HepG2 (cell line): ENCODE measurements around the gene FAM83C. TPM values are rescaled to one million over a fixed set of nuclear protein-coding genes. Genes with fewer than 3 reads are reported as not detected.

Experiments
- BATF2 ChIP-seq: sonication (generic); formaldehyde crosslinking; IDR thresholded peaks from 2 replicates; pipeline ENCODE4 v1.8.0; 2022; ENCODE audit warnings: mild to moderate bottlenecking, missing genetic modification reagents, moderate library complexity
- BORCS8-MEF2B ChIP-seq: sonication (generic); formaldehyde crosslinking; IDR thresholded peaks from 2 replicates; pipeline ENCODE4 v1.8.0; 2022; ENCODE audit warnings: mild to moderate bottlenecking, missing genetic modification reagents
- HNRNPLL ChIP-seq: fragments of 200-400 bp; formaldehyde crosslinking; IDR thresholded peaks from 2 replicates; pipeline ENCODE4 v1.6.1; 2017; ENCODE audit warnings: mild to moderate bottlenecking, low read depth, low read length; ENCODE audit not compliant: poor library complexity, severe bottlenecking
- MEF2D ChIP-seq: sonication (generic); formaldehyde crosslinking; IDR thresholded peaks from 2 replicates; pipeline ENCODE4 v1.5.1; 2020; ENCODE audit warnings: mild to moderate bottlenecking, missing genetic modification reagents
- NCOA5 ChIP-seq: sonication (generic); formaldehyde crosslinking; IDR thresholded peaks from 2 replicates; pipeline ENCODE4 v1.4.0; 2020; ENCODE audit warnings: missing genetic modification reagents
- NFIB ChIP-seq: sonication (generic); formaldehyde crosslinking; IDR thresholded peaks from 2 replicates; pipeline ENCODE4 v1.9.0; 2021; ENCODE audit warnings: missing genetic modification reagents, mild to moderate bottlenecking, borderline replicate concordance
- PHF8 ChIP-seq: sonication (generic); formaldehyde crosslinking; IDR thresholded peaks from 2 replicates; pipeline ENCODE4 v1.5.0; 2020; ENCODE audit warnings: missing genetic modification reagents
- POLR2A ChIP-seq, 2 experiments: IDR thresholded peaks; 2 replicates each; pipeline ENCODE4 v1.6.1; 2011; ENCODE audit warnings: low read depth in 2 of 2, low read length in 2 of 2, mild to moderate bottlenecking in 1 of 2, moderate library complexity in 1 of 2; ENCODE audit not compliant: insufficient read depth in 1 of 2
- POLR2G ChIP-seq: fragments of 200-400 bp; formaldehyde crosslinking; IDR thresholded peaks from 2 replicates; pipeline ENCODE4 v1.6.1; 2018; ENCODE audit warnings: mild to moderate bottlenecking, low read depth, low read length, moderate library complexity
- TAF1 ChIP-seq: sonication (generic); formaldehyde crosslinking; IDR thresholded peaks from 2 replicates; pipeline ENCODE4 v1.4.0; 2020; ENCODE audit warnings: missing genetic modification reagents
- TBX3 ChIP-seq: fragments of 450-650 bp; IDR thresholded peaks from 2 replicates; pipeline ENCODE4 v1.6.1; 2017; ENCODE audit warnings: antibody characterized with exemption, mild to moderate bottlenecking, inconsistent platforms, borderline replicate concordance
- ZFP91 ChIP-seq: sonication (generic); formaldehyde crosslinking; IDR thresholded peaks from 2 replicates; pipeline ENCODE4 v1.9.0; 2022; ENCODE audit warnings: missing genetic modification reagents, mild to moderate bottlenecking, borderline replicate concordance
- ZNF326 ChIP-seq: sonication (generic); formaldehyde crosslinking; IDR thresholded peaks from 2 replicates; pipeline ENCODE4 v1.4.0; 2020; ENCODE audit warnings: missing genetic modification reagents, borderline replicate concordance
- ZNF572 ChIP-seq: sonication (generic); formaldehyde crosslinking; IDR thresholded peaks from 2 replicates; pipeline ENCODE4 v1.5.1; 2020; ENCODE audit warnings: mild to moderate bottlenecking, missing genetic modification reagents
- ZNF709 ChIP-seq: sonication (generic); formaldehyde crosslinking; IDR thresholded peaks from 2 replicates; pipeline ENCODE4 v1.5.0; 2020; ENCODE audit warnings: mild to moderate bottlenecking, missing genetic modification reagents
- polyA plus RNA-seq, 8 experiments: library from polyadenylated mRNA; depleted of rRNA in 3 of 8; stranded (reverse) in 7 of 8; unstranded in 1 of 8; fragments of >200 nt; fragmentation: Illumina TruSeq in 4 of 8; extraction: Trizol in 4 of 8; gene quantifications; 2 replicates each; pipeline versions ENCODE4 v1.2.1 to v1.2.3, GENCODE V29; 2011 to 2016; ENCODE audit warnings: low read depth in 4 of 8, missing spikeins in 1 of 8, mixed read lengths in 1 of 8; ENCODE audit not compliant: insufficient read depth in 1 of 8
- total RNA-seq, 5 experiments: library from RNA; depleted of rRNA; stranded (reverse); fragments of >200 nt; fragmentation: Illumina TruSeq; extraction: Trizol; gene quantifications; 2 replicates each; pipeline ENCODE4 v1.2.3, GENCODE V29; 2016; ENCODE audit warnings: low read depth in 1 of 5

FAM83C gene
- total and polyA plus RNA-seq, 2 of the 13 experiments (the other 11 are each of a cell fraction or from before 2014, with no cell fraction given), result 0.04 TPM; not detected in 1

- TF ChIP-seq BATF2, result no peak
- 0 out of 2 replicates have a peak, but pooled peaks have one; percentile 18 for TF ChIP-seq ZNF326 (CRISPR knock-in tag)
- no peak for TF ChIP-seq BORCS8-MEF2B (CRISPR knock-in tag)
- TF ChIP-seq MEF2D (CRISPR knock-in tag), result 0 out of 2 replicates have a peak, but pooled peaks have one; percentile 25
- no peak for TF ChIP-seq PHF8
- TF ChIP-seq TBX3, result no peak
- peak; percentile 29; the same call in 1 of the 2 replicates for TF ChIP-seq ZFP91 (CRISPR knock-in tag)
- TF ChIP-seq NCOA5, result no peak
- 0 out of 2 replicates have a peak, but pooled peaks have one; percentile 22 for TF ChIP-seq ZNF572
- no peak for TF ChIP-seq HNRNPLL
- TF ChIP-seq NFIB (CRISPR knock-in tag), result no peak
- no peak for TF ChIP-seq TAF1 (CRISPR knock-in tag)
- TF ChIP-seq POLR2A (IDR thresholded peaks at IDR 0.05; ENCODE audit: insufficient read depth in 1 of 2, low read depth in 2 of 2, low read length in 2 of 2), result 0 out of 4 replicates have a peak, but pooled peaks of 1 of the 2 experiments have one; percentile 3
- TF ChIP-seq ZNF709 (CRISPR knock-in tag), result no peak
- TF ChIP-seq POLR2G, result peak; percentile 14; the same call in 1 of the 2 replicates
- TF ChIP-seq, all 625 proteins: peak for 15
Observed at GRCh38 chr20:35273449-35274171, 18.6 kb downstream of the FAM83C start (continued).
